ENCODE data around the gene TBC1D20. TPM values are rescaled to one million over a fixed set of nuclear protein-coding genes. Genes with fewer than 3 reads are reported as not detected.
"Not testable (repeated sequence)": the region's sequence is repeated elsewhere in the genome, so short reads cannot be mapped to it uniquely, and the experiment has no call there.

Gene TBC1D20
- total and polyA plus RNA-seq, 9 donors = 19.1 to 40.1 (median 34.8) TPM

DNA sequence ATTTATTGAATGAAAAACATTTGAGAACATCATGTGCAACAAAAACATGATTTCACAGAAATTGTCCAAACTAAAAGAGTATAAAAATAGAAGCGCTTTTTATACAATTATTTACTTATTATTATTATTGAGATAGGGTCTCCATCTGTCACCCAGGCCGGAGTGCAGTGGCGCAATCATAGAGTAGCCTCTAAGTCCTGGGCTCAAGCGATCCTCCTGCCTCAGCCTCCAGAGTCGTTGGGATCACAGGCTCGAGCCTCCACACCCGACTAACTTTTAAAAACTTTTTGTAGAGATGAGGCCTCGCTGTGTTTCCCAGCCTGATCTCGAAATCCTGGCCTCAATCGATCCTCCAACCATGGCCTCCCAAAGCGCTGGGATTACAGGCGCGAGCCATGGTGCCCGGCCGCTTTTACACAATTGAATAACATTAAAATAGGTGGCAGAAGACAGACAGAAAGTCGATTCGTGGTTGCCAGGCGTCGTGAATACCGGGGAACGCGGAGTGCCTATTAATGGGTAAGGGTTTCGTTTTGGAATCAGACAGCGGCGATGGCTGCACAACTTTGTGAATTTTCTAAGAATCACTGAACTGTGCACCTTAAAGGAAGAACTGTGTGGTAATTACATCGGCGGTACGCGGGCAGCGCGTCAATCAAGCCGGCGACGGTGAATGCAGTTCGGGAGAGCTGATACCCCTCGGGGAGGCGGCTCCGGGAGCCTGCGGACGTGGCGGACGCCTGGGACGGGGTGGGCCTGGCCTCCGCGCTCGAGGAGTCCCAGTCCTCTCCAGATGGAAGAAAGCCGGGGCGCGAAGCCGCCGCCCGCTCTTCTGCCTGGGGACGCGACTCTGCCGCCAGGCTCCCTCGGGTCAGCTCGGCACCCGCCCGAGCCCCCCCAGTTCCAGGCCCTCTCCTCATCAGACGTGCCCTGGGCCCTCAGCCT is 807 bp downstream of the TBC1D20 start:
- H3K27ac ChIP-seq = peak overlapping the region; percentile 79 to 91
- intact Hi-C loops (cut with DNase I) = loop anchor here in 1 of 4 donors (5.0 to 10.0 kb wide), 2 partner anchors 57 to 109 kb away; partner anchors contain the start of gene RBCK1
- no peaks in the 10 kb centered on the region for H3K27me3 ChIP-seq
- 5 to 7% (median 6%) methylated on average over 57 to 60 of the region's 60 CpGs for WGBS, 3 donors
- H3K9me3 ChIP-seq = no peaks in the 10 kb centered on the region
- peaks cover 6% of the 10 kb centered on the region for H3K4me1 ChIP-seq (ENCODE audit: insufficient read depth)
- no peaks in the 10 kb centered on the region for H3K36me3 ChIP-seq
- TF ChIP-seq, protein P1, sequence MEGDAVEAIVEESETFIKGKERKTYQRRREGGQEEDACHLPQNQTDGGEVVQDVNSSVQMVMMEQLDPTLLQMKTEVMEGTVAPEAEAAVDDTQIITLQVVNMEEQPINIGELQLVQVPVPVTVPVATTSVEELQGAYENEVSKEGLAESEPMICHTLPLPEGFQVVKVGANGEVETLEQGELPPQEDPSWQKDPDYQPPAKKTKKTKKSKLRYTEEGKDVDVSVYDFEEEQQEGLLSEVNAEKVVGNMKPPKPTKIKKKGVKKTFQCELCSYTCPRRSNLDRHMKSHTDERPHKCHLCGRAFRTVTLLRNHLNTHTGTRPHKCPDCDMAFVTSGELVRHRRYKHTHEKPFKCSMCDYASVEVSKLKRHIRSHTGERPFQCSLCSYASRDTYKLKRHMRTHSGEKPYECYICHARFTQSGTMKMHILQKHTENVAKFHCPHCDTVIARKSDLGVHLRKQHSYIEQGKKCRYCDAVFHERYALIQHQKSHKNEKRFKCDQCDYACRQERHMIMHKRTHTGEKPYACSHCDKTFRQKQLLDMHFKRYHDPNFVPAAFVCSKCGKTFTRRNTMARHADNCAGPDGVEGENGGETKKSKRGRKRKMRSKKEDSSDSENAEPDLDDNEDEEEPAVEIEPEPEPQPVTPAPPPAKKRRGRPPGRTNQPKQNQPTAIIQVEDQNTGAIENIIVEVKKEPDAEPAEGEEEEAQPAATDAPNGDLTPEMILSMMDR (IDR thresholded peaks at IDR 0.05) = no peak
- TF ChIP-seq EP300 (IDR thresholded peaks at IDR 0.05) = no peak
- TF ChIP-seq POLR2A (IDR thresholded peaks at IDR 0.05) = no peak
- H3K4me3 ChIP-seq = peak overlapping the region; percentile 73
- DNase-seq = peak in 4 of 5 donors; percentile 46 to 74 (median 55)

DNA sequence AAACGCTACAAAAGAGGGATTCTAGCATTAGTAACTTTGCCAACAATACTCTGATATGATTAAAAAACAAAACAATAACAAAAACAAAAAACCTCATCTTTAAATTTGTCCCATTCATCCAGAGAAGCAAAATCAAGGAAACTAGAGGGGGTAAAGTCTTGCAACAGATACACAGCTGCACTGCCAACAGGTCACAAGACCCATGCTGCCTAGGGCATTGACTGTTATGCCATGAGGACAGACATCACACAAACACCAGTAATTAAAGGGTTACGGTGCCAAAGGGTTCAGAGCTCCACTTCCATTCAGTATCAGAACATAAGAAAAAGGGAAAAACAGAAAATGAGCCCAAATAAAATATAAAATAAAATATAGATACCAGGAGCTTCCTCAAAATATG is 1.6 kb downstream of the TBC1D20 start:
- no peak for TF ChIP-seq POLR2A (IDR thresholded peaks at IDR 0.05)
- WGBS, 3 donors = 28 to 45% (median 40%) methylated on average over 2 of the region's 2 CpGs
- no peak for DNase-seq
- Histone ChIP-seq H3K36me3 (no peaks in the 10 kb centered on the region), H3K27me3 (no peaks in the 10 kb centered on the region), H3K4me1 (ENCODE audit: insufficient read depth) (peaks cover 7% of the 10 kb centered on the region), H3K27ac (no peak overlapping the region), H3K9me3 (no peaks in the 10 kb centered on the region), H3K4me3 (no peak overlapping the region)
- intact Hi-C loops (cut with DNase I) = loop anchor here in 1 of 4 donors (5.0 to 10.0 kb wide), 2 partner anchors 56 to 108 kb away; partner anchors contain the start of gene RBCK1

DNA sequence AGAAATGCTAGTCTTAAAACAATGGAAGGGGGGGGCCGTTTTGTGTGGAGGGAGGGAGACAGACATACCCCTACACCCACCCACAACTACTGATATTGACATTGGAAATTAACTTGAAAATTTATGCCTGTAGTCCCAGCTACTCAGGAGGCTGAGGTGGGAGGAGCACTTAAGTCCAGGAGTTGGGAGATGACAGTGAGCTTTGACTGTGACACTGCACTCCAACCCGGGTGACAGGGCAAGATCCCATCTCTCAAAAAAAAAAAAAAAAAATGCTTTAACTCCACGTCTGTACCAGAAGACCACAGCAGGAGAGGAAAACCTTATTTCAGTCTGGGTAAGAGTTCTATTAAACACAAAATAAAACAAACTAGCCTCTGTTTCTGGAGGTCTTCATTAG is 2.2 kb downstream of the TBC1D20 start:
- no peak overlapping the region for H3K27ac ChIP-seq
- TF ChIP-seq EP300 (IDR thresholded peaks at IDR 0.05) (no peak), POLR2A (IDR thresholded peaks at IDR 0.05) (no peak)
- TF ChIP-seq, protein P1 (IDR thresholded peaks at IDR 0.05) = no peak
- intact Hi-C loops (cut with DNase I) = loop anchor here in 1 of 4 donors (5.0 to 10.0 kb wide), 2 partner anchors 55 to 108 kb away; partner anchors contain the start of gene RBCK1
- DNase-seq = no peak
- no peaks in the 10 kb centered on the region for H3K36me3 ChIP-seq
- no peaks in the 10 kb centered on the region for H3K27me3 ChIP-seq
- peaks cover 7% of the 10 kb centered on the region for H3K4me1 ChIP-seq (ENCODE audit: insufficient read depth)
- no peaks in the 10 kb centered on the region for H3K9me3 ChIP-seq
- H3K4me3 ChIP-seq = no peak overlapping the region
- 29 to 32% (median 30%) methylated on average over 3 of the region's 3 CpGs for WGBS, 3 donors

DNA sequence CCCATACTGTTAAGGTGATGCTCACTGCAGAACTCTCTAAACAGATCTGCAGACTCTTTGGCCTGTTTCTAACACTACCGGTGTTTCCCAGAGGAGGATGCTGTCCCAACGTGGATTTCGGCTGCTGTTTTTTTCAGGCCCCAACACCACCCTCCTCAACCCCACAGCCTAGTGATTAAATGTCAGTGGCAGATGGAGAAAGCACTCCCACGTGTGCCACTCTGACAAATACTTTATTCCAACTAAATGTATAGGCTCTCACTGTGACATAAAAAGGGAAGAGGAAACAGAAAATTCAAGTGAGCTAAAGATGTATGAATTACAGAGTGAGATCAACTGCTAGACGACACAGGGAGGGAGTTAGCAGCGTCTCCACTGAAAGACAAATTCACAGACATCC is 3.6 kb downstream of the TBC1D20 start:
- DNase-seq = no peak
- Histone ChIP-seq H3K4me3 (no peak overlapping the region), H3K4me1 (ENCODE audit: insufficient read depth) (peaks cover 7% of the 10 kb centered on the region), H3K27me3 (no peaks in the 10 kb centered on the region), H3K36me3 (no peaks in the 10 kb centered on the region), H3K9me3 (no peaks in the 10 kb centered on the region), H3K27ac (no peak overlapping the region)
- intact Hi-C loops (cut with DNase I) = no loop called here
- TF ChIP-seq POLR2A (IDR thresholded peaks at IDR 0.05) (no peak), EP300 (IDR thresholded peaks at IDR 0.05) (no peak)
- TF ChIP-seq, protein P1 (IDR thresholded peaks at IDR 0.05) = no peak
- 36 to 44% (median 43%) methylated on average over 6 of the region's 6 CpGs for WGBS, 3 donors

DNA sequence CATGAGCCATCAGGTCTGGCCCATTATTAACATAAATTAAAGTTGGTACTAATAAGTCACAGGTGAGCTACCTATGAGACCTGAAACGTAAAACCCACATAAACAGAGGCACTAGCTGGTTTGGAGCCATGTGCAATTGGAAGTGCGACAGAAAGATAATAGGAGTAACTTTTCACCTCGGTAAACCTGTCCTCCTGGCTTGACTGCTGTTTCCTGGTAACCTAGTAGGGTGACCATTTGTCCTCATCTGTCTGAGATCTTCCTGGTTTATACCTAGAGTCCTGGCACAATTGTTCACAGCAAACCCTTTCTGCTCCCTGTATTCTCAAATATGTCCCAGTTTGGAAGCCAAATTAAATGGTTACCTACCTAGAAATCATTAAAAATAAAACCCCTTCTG is 7.4 kb downstream of the TBC1D20 start:
- DNase-seq = no peak
- intact Hi-C loops (cut with DNase I) = no loop called here

DNA sequence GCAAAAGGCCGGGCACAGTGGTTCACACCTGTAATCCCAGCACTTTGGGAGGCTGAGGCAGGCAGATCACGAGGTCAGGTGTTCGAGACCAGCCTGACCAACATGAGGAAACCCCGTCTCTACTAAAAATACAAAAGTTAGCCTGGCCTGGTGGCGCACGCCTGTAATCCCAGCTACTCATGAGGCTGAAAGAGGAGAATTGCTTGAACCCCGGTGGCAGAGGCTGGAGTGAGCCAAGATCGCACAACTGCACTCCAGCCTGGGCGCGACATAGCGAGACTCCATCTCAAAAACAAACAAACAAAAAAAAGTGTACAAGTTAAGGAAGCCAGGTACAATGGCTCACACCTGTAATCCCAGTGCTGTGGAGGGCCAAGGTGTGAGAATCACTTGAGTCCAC is 10.3 kb downstream of the TBC1D20 start:
- H3K4me1 ChIP-seq (ENCODE audit: insufficient read depth); H3K4me3 ChIP-seq; H3K27me3 ChIP-seq; H3K9me3 ChIP-seq; intact Hi-C loops (cut with DNase I); DNase-seq; H3K27ac ChIP-seq; H3K36me3 ChIP-seq: not testable (repeated sequence)
- 87 to 91% (median 89%) methylated on average over 11 of the region's 11 CpGs for WGBS, 3 donors

More for the DNA sequence above, 7.4 kb downstream of the TBC1D20 start:
- Histone ChIP-seq H3K4me3 (no peak overlapping the region), H3K9me3 (no peaks in the 10 kb centered on the region), H3K4me1 (ENCODE audit: insufficient read depth) (peaks cover 1% of the 10 kb centered on the region), H3K27ac (no peak overlapping the region), H3K27me3 (no peaks in the 10 kb centered on the region), H3K36me3 (no peaks in the 10 kb centered on the region)
- 74 to 82% (median 81%) methylated on average over 3 of the region's 3 CpGs for WGBS, 3 donors
- TF ChIP-seq POLR2A (IDR thresholded peaks at IDR 0.05) (no peak), EP300 (IDR thresholded peaks at IDR 0.05) (no peak)
- TF ChIP-seq, protein P1 (IDR thresholded peaks at IDR 0.05) = no peak
